Kasumi-1 (cell line): ENCODE results near the gene GIT1.
A peak's percentile ranks its signal among the peaks of the same experiment; 100 is the strongest.
"Not testable (repeated sequence)": the region's sequence is repeated elsewhere in the genome, so short reads cannot be mapped to it uniquely, and the experiment has no call there.

Source experiments
- DNase-seq, 2 experiments: peaks; one replicate each; lab custom pipeline; 2025; lab: John Stamatoyannopoulos, UW

GIT1 gene

GRCh38 chr17:29567554-29568330 lies 21.7 kb downstream of the GIT1 start:
- DNase-seq: peak; percentile 73

- no peak for DNase-seq
Observed at GRCh38 chr17:29567304-29567553, 22.2 kb downstream of the GIT1 start.

DNA sequence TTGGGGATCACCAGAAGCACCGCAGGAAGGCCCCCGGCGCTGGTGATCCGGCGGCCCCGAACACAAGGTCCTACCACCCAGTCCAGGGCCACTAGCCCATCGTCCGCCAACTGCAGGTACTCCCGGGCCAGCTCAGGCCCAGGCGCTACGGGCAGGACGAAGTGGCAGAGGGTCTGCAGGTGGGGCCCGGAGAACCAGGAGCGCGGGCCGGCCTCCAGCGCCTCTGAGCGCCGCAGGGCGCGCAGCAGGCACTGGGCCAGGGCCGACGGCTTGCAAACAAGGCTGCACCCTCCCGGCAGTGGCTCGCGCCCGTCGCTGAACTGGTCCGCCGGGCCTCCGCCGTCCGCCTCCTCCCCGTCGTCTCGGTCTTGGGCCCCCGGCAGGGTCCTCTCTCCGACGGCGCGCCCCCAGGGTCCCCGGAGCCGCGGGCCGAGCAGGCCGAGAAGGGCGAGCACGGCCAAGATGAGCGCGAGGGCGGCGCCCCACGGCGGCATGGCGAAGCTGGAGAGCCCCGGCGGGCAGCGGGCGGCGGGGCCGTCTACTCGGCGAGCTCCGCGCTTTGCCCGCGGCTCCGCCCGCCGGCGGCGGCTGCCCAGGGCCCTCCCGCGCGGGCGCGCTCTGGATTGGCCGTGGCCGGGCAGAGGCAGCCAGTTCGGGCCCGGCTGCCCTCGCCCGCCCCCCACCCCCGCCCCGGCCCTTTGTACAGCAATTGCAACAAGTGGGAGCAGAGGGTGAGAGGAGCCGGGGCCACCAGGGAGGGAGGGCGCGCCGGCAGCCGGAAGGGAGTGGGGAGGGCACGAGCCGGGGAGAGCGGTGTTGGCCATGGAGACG lies 22.8 kb downstream of the GIT1 start, which contains the start of gene ABHD15:
ABHD15 (minus strand) TSS at position 565 of the 831 bp plus-strand sequence; CDS start at position 494, 71 bp downstream.
- peak; percentile 59 to 67 for DNase-seq

DNA sequence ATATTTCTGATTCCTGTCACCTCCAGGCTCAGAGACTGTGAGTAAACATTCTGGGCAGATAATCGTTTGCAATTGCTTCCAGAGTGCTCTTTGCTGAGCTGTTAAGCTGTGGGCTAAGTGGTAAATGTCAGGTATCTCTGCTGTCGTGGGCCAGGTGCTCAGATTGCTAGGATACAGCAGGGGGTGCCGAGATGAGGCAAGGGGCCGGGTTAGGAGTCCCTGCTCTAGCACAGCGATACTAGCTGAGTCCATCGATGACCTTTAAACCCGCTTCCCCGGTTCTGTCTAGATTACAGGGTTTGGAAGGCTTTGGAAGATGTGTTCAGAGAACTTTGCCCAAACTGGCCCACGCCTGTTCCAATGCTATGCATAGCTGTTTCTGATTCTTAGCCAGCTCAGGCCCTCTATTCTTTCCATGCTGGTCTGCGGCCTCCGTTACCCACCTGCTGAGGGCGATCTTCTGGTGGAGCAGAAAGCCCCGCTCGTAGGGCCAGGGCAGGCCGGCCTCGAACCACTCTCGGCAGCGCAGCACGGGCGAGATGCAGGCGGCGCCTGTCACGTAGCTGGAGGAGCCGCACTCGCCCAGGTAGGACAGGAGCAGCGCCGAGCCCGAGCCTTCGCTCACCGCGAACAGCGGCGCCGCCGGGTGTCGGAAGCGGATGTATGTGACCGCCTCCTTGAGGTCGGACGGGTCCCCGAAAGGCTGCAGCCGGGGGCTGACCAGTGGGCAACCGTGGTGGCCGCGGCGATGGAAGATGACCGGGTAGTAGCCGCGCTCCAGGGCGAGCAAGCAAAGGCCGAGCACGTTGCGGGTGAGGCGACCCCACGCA lies 23.6 kb downstream of the GIT1 start:
- peak; percentile 30 to 37 for DNase-seq

- DNase-seq: no peak
Observed at GRCh38 chr17:29563816-29564215, 25.6 kb downstream of the GIT1 start.

GRCh38 chr17:29562615-29563014 lies 26.8 kb downstream of the GIT1 start:
- no peak for DNase-seq

- no peak for DNase-seq
Observed at GRCh38 chr17:29561554-29562517, 27.6 kb downstream of the GIT1 start.

- DNase-seq: no peak
Observed at GRCh38 chr17:29560316-29560715, 29.1 kb downstream of the GIT1 start.

DNA sequence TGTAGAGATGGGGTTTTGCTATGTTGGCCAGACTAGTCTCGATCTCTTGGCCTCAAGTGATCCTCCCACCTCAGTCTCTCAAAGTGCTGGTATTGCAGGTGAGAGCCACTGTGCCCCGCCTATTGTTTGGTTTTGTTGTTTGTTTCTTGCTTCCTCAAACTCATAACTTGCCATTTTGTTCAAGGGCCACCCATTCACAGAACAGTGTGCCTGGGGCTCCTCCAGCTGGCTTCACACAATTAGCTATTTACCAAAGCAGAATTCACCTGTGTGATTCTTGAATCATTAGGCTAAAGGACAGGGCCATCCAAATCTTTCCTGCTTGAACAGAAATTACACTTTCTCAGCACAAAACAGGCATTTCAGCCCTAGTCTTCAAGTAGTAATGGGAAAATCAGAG lies 29.8 kb downstream of the GIT1 start:
- no peak for DNase-seq

GRCh38 chr17:29558139-29558538 lies 31.3 kb downstream of the GIT1 start:
- DNase-seq: not testable (repeated sequence)

DNA sequence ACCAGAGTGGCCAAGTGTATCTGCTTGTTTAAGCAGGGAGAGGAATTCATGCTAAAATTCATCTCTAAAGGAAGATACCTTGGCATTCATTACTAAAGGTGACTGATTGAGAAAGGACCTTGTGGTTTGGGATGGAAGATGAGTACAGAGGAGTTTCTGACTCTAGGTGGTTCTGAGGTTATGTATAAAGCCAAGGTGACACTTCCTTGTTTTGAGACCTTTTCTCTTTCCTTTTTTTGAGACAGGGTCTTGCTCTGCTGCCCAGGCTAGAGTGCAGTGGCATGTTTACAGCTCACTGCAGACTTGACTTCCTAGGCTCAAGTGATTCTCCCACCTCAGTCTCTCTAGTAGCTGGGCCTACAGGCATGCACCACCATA lies 31.7 kb downstream of the GIT1 start:
- DNase-seq: no peak

DNA sequence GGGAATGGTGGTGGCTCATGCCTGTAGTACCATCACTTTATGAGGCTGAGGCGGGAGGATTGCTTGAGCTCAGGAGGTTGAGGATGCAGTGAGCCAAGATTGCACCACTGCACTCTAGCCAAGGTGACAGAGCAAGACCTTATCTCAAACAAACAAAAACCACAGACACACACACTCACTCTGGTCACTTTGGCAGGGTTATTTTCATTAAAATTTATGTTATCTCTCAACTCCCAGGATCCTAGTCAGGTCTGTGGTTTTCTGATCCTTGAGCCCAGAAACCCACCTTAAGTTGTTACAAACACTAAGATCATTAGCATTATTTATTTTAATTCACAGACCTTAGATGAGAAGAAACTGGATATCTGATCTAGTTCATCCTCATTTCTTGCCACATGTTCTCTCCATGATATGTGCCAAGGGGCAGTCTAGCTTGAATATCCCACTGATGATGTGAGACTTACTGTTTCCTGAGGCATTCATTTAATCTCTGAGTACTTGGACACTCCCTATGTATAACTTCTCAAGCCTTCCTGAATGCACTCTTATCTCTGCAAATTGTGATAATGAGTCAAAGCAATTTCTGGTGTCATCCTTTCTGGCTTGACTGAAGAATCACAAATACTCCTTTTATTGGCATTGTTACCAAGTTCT lies 32.2 kb downstream of the GIT1 start:
- no peak for DNase-seq

GRCh38 chr17:29555840-29556239 lies 33.6 kb downstream of the GIT1 start:
- no peak for DNase-seq

- DNase-seq: no peak
Observed at GRCh38 chr17:29549177-29549923, 40.1 kb downstream of the GIT1 start.

DNA sequence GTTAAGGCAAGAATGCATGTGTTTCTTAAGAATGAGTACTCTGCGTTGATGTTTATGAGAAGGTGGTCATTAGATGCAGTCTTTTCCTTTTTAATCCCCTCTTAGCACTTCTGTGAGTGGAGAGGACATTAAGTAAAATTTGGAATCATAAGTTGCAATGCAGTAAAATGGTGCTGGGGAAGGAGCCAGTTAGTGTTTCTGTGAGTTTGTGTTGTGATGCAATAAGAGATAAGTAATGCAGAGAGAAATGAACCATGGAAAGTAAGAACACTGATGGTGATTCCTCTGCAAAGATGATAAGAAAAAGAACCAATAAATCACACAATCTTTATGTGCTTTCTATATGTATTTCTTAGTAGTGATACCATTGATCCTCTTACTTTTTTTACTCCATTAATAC lies 42.6 kb downstream of the GIT1 start:
- no peak for DNase-seq

GRCh38 chr17:29546085-29546484 lies 43.4 kb downstream of the GIT1 start:
- DNase-seq: no peak

GRCh38 chr17:29544066-29544465 lies 45.4 kb downstream of the GIT1 start:
- DNase-seq: no peak

DNA sequence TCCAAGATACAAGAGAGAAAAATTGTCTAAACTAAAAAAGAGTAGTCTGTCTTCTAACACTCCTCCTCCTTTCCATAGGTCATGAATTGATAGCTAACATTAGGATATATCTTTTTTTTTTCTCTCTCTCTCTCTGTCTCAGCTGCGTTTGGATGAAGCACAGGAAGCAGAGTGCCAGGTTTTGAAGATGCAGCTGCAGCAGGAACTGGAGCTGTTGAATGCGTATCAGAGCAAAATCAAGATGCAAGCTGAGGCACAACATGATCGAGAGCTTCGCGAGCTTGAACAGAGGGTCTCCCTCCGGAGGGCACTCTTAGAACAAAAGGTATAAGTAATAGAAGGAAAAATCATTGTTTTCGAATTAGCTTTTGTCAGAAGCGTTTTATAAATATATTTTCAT lies 55.5 kb downstream of the GIT1 start:
- DNase-seq: no peak

- DNase-seq: no peak
Observed at GRCh38 chr17:29526322-29526721, 63.1 kb downstream of the GIT1 start.

- no peak for DNase-seq
Observed at GRCh38 chr17:29524692-29525091, 64.8 kb downstream of the GIT1 start.
